SK-N-SH treated with all-trans-retinoic acid at 6 μM for 48 hours (cell line): Measurements from ENCODE around the gene ZNF384.

Source experiments
- ATAC-seq: fragments of 200-7000 bp; cut with Tn5 transposase; 3 replicates; pipeline ENCODE4 v1.9.1; 2020; ENCODE audit warnings: mild to moderate bottlenecking, moderate library complexity
- ARNTL ChIP-seq: fragments of 450-650 bp; formaldehyde crosslinking; IDR thresholded peaks from 2 replicates; pipeline ENCODE4 v1.5.0; 2020; ENCODE audit warnings: low read depth, mild to moderate bottlenecking, moderate library complexity, borderline replicate concordance
- BACH2 ChIP-seq: fragments of 250-450 bp; sonication (Bioruptor Pico); IDR thresholded peaks from 2 replicates; pipeline ENCODE4 v1.9.0; 2021; ENCODE audit warnings: mild to moderate bottlenecking, borderline replicate concordance
- CREB5 ChIP-seq: fragments of 250-450 bp; sonication (Bioruptor Pico); IDR thresholded peaks from 2 replicates; pipeline ENCODE4 v1.5.1; 2020; ENCODE audit warnings: low read depth, mild to moderate bottlenecking, moderate library complexity
- CSDC2 ChIP-seq: fragments of 250-450 bp; sonication (Bioruptor Pico); IDR thresholded peaks from 2 replicates; pipeline ENCODE4 v1.5.0; 2020; ENCODE audit warnings: mild to moderate bottlenecking, moderate library complexity
- CSRNP3 ChIP-seq: fragments of 250-450 bp; sonication (Bioruptor Pico); IDR thresholded peaks from 2 replicates; pipeline ENCODE4 v1.5.1; 2021; ENCODE audit warnings: mild to moderate bottlenecking, moderate library complexity
- GLIS3 ChIP-seq: fragments of 250-450 bp; sonication (Bioruptor Pico); IDR thresholded peaks from 2 replicates; pipeline ENCODE4 v1.5.0; 2020; ENCODE audit warnings: mild to moderate bottlenecking, moderate library complexity
- ISL1 ChIP-seq: fragments of 250-450 bp; sonication (Bioruptor Pico); IDR thresholded peaks from 2 replicates; pipeline ENCODE4 v2.1.2; 2022; ENCODE audit warnings: mild to moderate bottlenecking, moderate library complexity
- OSR1 ChIP-seq: fragments of 250-450 bp; sonication (Bioruptor Pico); IDR thresholded peaks from 2 replicates; pipeline ENCODE4 v1.8.0; 2022; ENCODE audit warnings: moderate library complexity, mild to moderate bottlenecking, inconsistent platforms
- PATZ1 ChIP-seq: fragments of 250-450 bp; sonication (Bioruptor Pico); IDR thresholded peaks from 2 replicates; pipeline ENCODE4 v1.8.0; 2020; ENCODE audit warnings: mild to moderate bottlenecking, moderate library complexity, borderline replicate concordance
- POU6F1 ChIP-seq: fragments of 250-450 bp; sonication (Bioruptor Pico); IDR thresholded peaks from 2 replicates; pipeline ENCODE4 v1.8.0; 2021; ENCODE audit warnings: low read depth, mild to moderate bottlenecking, moderate library complexity, borderline replicate concordance
- PPARA ChIP-seq: fragments of 250-450 bp; sonication (Bioruptor Pico); IDR thresholded peaks from 2 replicates; pipeline ENCODE4 v1.5.0; 2020; ENCODE audit warnings: mild to moderate bottlenecking, borderline replicate concordance
- RARB ChIP-seq: fragments of 250-450 bp; sonication (Bioruptor Pico); IDR thresholded peaks from 2 replicates; pipeline ENCODE4 v1.8.0; 2021; ENCODE audit warnings: mild to moderate bottlenecking, moderate library complexity
- TCF4 ChIP-seq: fragments of 250-450 bp; sonication (Bioruptor Pico); IDR thresholded peaks from 2 replicates; pipeline ENCODE4 v1.8.0; 2021; ENCODE audit warnings: mild to moderate bottlenecking, moderate library complexity, borderline replicate concordance
- ZC3H10 ChIP-seq: fragments of 250-450 bp; sonication (Bioruptor Pico); IDR thresholded peaks from 2 replicates; pipeline ENCODE4 v1.5.1; 2021; ENCODE audit warnings: mild to moderate bottlenecking, moderate library complexity
- ZFP3 ChIP-seq: fragments of 250-450 bp; sonication (Bioruptor Pico); IDR thresholded peaks from 2 replicates; pipeline ENCODE4 v1.5.0; 2020; ENCODE audit warnings: mild to moderate bottlenecking, moderate library complexity
- ZNF565 ChIP-seq: fragments of 450-650 bp; formaldehyde crosslinking; conservative IDR thresholded peaks from 2 replicates; pipeline ENCODE4 v1.5.0; 2020; ENCODE audit warnings: low read depth, mild to moderate bottlenecking, moderate library complexity
- ZNF70 ChIP-seq: fragments of 450-650 bp; formaldehyde crosslinking; IDR thresholded peaks from 2 replicates; pipeline ENCODE4 v1.5.0; 2020; ENCODE audit warnings: mild to moderate bottlenecking, moderate library complexity
- ZNF8 ChIP-seq: fragments of 450-650 bp; formaldehyde crosslinking; IDR thresholded peaks from 2 replicates; pipeline ENCODE4 v1.5.0; 2020; ENCODE audit warnings: mild to moderate bottlenecking, moderate library complexity

The ZNF384 gene

GRCh38 chr12:6699259-6699988, 10.2 kb upstream of the ZNF384 start:
- TF ChIP-seq ZFP3 (CRISPR knock-in tag) (no peak), ARNTL (CRISPR knock-in tag) (no peak), ZNF70 (CRISPR knock-in tag) (no peak), TCF4 (CRISPR knock-in tag) (no peak), ISL1 (CRISPR knock-in tag) (no peak), POU6F1 (no peak), PATZ1 (no peak), BACH2 (CRISPR knock-in tag) (no peak), CSDC2 (CRISPR knock-in tag) (no peak), ZC3H10 (CRISPR knock-in tag) (no peak), GLIS3 (no peak), OSR1 (CRISPR knock-in tag) (no peak), ZNF8 (CRISPR knock-in tag) (no peak), CSRNP3 (CRISPR knock-in tag) (no peak), ZNF565 (CRISPR knock-in tag) (no peak), CREB5 (CRISPR knock-in tag) (no peak)
- ATAC-seq: peak; percentile 52

- TF ChIP-seq RARB (no peak), BACH2 (CRISPR knock-in tag) (no peak), OSR1 (CRISPR knock-in tag) (no peak), PPARA (no peak), PATZ1 (no peak), POU6F1 (no peak), CREB5 (CRISPR knock-in tag) (no peak), ZNF565 (CRISPR knock-in tag) (no peak), TCF4 (CRISPR knock-in tag) (no peak)
- ATAC-seq: no peak
These were observed 9.3 kb upstream of the ZNF384 start for GRCh38 chr12:6698352-6699046.
